SU-DHL-6 (cell line): ENCODE measurements around the gene NUMB.

ENCODE experiments used
- CTCF ChIP-seq: fragments of 200-600 bp; sonication (generic); IDR thresholded peaks from one replicate; pipeline ENCODE4 v1.5.1; 2017; ENCODE audit warnings: antibody characterized with exemption, mild to moderate bottlenecking, low read length, moderate library complexity; ENCODE audit not compliant: insufficient read depth, poor library complexity, severe bottlenecking
- EZH2phosphoT487 ChIP-seq: fragments of 200-600 bp; sonication (generic), shearing (Covaris generic); conservative IDR thresholded peaks from 2 replicates; pipeline ENCODE4 v1.6.1; 2018; ENCODE audit warnings: mild to moderate bottlenecking, antibody characterized with exemption, low read length, moderate library complexity, mixed read lengths

GRCh38 chr14:73232984-73233383, 225.4 kb downstream of the NUMB start:
- no peak for TF ChIP-seq CTCF
- no peak for TF ChIP-seq EZH2phosphoT487
